ENCODE results near the gene REELD1. TPM values are rescaled to one million over a fixed set of nuclear protein-coding genes. Genes with fewer than 3 reads are reported as not detected.

Gene REELD1
- not detected in 2 replicates for total RNA-seq

GRCh38 chr4:146214238-146214637, at the start of gene REELD1:
REELD1 (plus strand) TSS chr4:146214538; CDS start chr4:146216953, 2,415 bp downstream.

GRCh38 chr4:146175541-146176453, 38.5 kb upstream of the REELD1 start, which contains the start of gene LSM6:
LSM6 (plus strand) TSS chr4:146175718; CDS start chr4:146182922, 7,204 bp downstream.

Other genes with a start within 250 kb of the REELD1 start
- 15.9 and 19.1 TPM in 2 replicates for gene LSM6, start 38.8 kb upstream of the REELD1 start, total RNA-seq

All from hair follicle dermal papilla cell (primary cell).